Ishikawa (cell line): Measurements from ENCODE around the gene NTSR2.

Experiments used
- CEBPB ChIP-seq: IDR thresholded peaks from 2 replicates; pipeline ENCODE4 v1.6.1; 2012
- CREB1 ChIP-seq: IDR thresholded peaks from 2 replicates; pipeline ENCODE4 v1.6.1; 2012; ENCODE audit warnings: low read depth
- EGR1 ChIP-seq: IDR thresholded peaks from 2 replicates; pipeline ENCODE4 v1.6.1; 2012
- EP300 ChIP-seq: IDR thresholded peaks from 2 replicates; pipeline ENCODE4 v1.6.1; 2012; ENCODE audit warnings: borderline replicate concordance
- FOXM1 ChIP-seq: IDR thresholded peaks from 2 replicates; pipeline ENCODE4 v1.6.1; 2012; ENCODE audit warnings: low read depth, borderline replicate concordance
- NFIC ChIP-seq: IDR thresholded peaks from 2 replicates; pipeline ENCODE4 v1.6.1; 2012
- RAD21 ChIP-seq: IDR thresholded peaks from 2 replicates; pipeline ENCODE4 v1.6.1; 2012; ENCODE audit warnings: low read depth
- REST ChIP-seq: IDR thresholded peaks from 2 replicates; pipeline ENCODE4 v1.6.1; 2012; ENCODE audit warnings: low read depth, mild to moderate bottlenecking
- TAF1 ChIP-seq: IDR thresholded peaks from 2 replicates; pipeline ENCODE4 v1.6.1; 2012; ENCODE audit warnings: low read depth, mild to moderate bottlenecking
- TCF12 ChIP-seq: IDR thresholded peaks from 2 replicates; pipeline ENCODE4 v1.6.1; 2012; ENCODE audit warnings: low read depth
- TEAD4 ChIP-seq: IDR thresholded peaks from 2 replicates; pipeline ENCODE4 v1.6.1; 2012
- YY1 ChIP-seq: IDR thresholded peaks from 2 replicates; pipeline ENCODE4 v1.6.1; 2012; ENCODE audit warnings: low read depth
- ZBTB7A ChIP-seq: IDR thresholded peaks from 2 replicates; pipeline ENCODE4 v1.6.1; 2012; ENCODE audit warnings: low read depth
- TF ChIP-seq, protein P1 (sequence below): IDR thresholded peaks from 2 replicates; pipeline ENCODE4 v1.6.1; 2012
- TF ChIP-seq, protein P2 (sequence below): IDR thresholded peaks from 2 replicates; pipeline ENCODE4 v1.6.1; 2012

NTSR2 gene

GRCh38 chr2:11705063-11705462, 35.1 kb upstream of the NTSR2 start:
- TF ChIP-seq TCF12 = no peak
- no peak for TF ChIP-seq EP300

DNA sequence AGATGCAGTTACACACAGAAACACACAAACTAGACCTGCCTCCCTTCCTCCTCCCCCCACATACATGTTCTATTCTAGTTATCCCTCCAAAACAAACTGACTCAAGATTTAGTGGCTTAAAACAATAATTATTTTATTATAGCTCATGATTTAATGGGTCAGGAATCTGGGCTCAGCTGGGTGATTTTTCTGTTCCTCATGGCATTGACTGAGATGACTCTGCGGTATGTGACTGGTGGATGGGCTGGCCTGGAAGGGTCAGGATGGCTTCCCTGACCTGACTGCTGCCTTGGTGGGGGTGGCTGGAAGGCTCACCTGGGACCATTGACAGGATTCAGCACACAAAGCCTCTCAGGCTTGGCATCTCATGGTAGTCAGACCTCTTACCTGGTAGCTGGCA, 33.7 kb upstream of the NTSR2 start:
- TF ChIP-seq TEAD4 (no peak), NFIC (no peak), CEBPB (no peak), CREB1 (no peak), TCF12 (no peak), ZBTB7A (no peak), TAF1 (no peak), YY1 (no peak), EP300 (no peak), REST (no peak), FOXM1 (no peak), EGR1 (no peak), RAD21 (no peak)
- TF ChIP-seq, protein P1, sequence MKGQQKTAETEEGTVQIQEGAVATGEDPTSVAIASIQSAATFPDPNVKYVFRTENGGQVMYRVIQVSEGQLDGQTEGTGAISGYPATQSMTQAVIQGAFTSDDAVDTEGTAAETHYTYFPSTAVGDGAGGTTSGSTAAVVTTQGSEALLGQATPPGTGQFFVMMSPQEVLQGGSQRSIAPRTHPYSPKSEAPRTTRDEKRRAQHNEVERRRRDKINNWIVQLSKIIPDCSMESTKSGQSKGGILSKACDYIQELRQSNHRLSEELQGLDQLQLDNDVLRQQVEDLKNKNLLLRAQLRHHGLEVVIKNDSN = no peak
- TF ChIP-seq, protein P2, sequence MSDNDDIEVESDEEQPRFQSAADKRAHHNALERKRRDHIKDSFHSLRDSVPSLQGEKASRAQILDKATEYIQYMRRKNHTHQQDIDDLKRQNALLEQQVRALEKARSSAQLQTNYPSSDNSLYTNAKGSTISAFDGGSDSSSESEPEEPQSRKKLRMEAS = no peak

- TF ChIP-seq ZBTB7A (no peak), EP300 (no peak), FOXM1 (no peak), YY1 (no peak), REST (no peak), RAD21 (no peak), CEBPB (no peak), CREB1 (no peak), NFIC (no peak)
- TF ChIP-seq, protein P1 = no peak
Measured at GRCh38 chr2:11702946-11703345, 33.0 kb upstream of the NTSR2 start.

DNA sequence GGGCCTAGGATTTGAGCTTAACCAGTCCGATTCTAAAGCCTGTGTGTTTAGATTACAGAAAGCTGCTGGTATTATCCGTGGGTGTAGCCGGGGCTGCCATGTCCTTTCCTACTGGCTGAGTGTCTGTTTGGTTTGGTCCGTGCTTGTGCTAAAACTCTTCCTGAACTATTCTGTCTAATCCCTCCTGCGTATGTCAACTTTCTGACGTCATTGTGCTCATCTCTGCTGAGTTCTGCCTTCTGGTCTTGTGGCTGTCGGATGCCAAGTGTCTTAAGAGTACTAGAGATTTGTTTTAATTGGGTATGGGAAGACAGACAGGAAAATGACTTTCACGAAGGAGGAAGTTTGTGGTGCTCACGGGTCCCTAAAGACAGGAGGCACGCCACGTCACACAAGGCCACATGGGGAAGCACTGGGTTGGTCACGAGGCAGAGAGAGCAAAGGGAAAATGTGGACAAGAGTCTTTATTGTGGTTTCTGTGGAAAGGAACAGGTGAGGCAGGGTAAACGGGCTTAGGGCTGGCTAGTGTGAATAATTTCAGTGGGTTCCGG, 31.8 kb upstream of the NTSR2 start:
- TF ChIP-seq TCF12 = no peak
- TF ChIP-seq TEAD4 = no peak
- TF ChIP-seq EGR1 = no peak
- no peak for TF ChIP-seq FOXM1
- TF ChIP-seq EP300 = no peak
- TF ChIP-seq REST = no peak
- TF ChIP-seq, protein P2 = no peak
- TF ChIP-seq, protein P1 = no peak
- TF ChIP-seq NFIC = no peak
- no peak for TF ChIP-seq CREB1
- TF ChIP-seq RAD21 = no peak
- no peak for TF ChIP-seq TAF1
- no peak for TF ChIP-seq ZBTB7A
- TF ChIP-seq CEBPB = no peak
- no peak for TF ChIP-seq YY1

GRCh38 chr2:11701206-11701605, 31.2 kb upstream of the NTSR2 start:
- TF ChIP-seq FOXM1 = no peak
- TF ChIP-seq CEBPB = no peak
- no peak for TF ChIP-seq EGR1
- TF ChIP-seq, protein P1 = no peak
- no peak for TF ChIP-seq YY1
- no peak for TF ChIP-seq TCF12
- no peak for TF ChIP-seq EP300
- TF ChIP-seq NFIC = no peak
- TF ChIP-seq, protein P2 = no peak
- TF ChIP-seq CREB1 = no peak
- no peak for TF ChIP-seq TEAD4
- TF ChIP-seq REST = no peak
